Fibroblast of lung (primary cell): ENCODE data around the gene PTPN20. TPM values are rescaled to one million over a fixed set of nuclear protein-coding genes. Genes with fewer than 3 reads are reported as not detected.

Experiments used
- DNase-seq, 2 donors: peaks; one replicate each; pipeline versions ENCODE4 v3.0.0 to v3.0.0-alpha.2; 2010; ENCODE audit warnings: low read depth in 2 of 2
- H2AFZ ChIP-seq: 2 replicates; pipeline ENCODE4 v1.5.1; 2012; ENCODE audit warnings: low read length, control low read depth, inconsistent platforms
- H3K27ac ChIP-seq: 2 replicates; pipeline ENCODE4 v1.5.1; 2011; ENCODE audit warnings: low read length, control low read depth; ENCODE audit not compliant: insufficient read depth
- H3K27me3 ChIP-seq: 2 replicates; pipeline ENCODE4 v1.5.1; 2011; ENCODE audit warnings: mild to moderate bottlenecking, low read length; ENCODE audit not compliant: control insufficient read depth, insufficient read depth
- H3K36me3 ChIP-seq: 2 replicates; pipeline ENCODE4 v1.5.1; 2011; ENCODE audit warnings: low read length; ENCODE audit not compliant: control insufficient read depth, insufficient read depth
- H3K4me1 ChIP-seq: 2 replicates; pipeline ENCODE4 v1.5.1; 2011; ENCODE audit warnings: low read length; ENCODE audit not compliant: control insufficient read depth, insufficient read depth; ENCODE audit errors: extremely low read depth
- H3K4me2 ChIP-seq: 2 replicates; pipeline ENCODE4 v1.5.1; 2011; ENCODE audit warnings: low read length, control low read depth; ENCODE audit not compliant: insufficient read depth; ENCODE audit errors: extremely low read depth
- H3K4me3 ChIP-seq, 4 experiments: fragments of 200-600 bp in 1 of 4; sonication (generic) in 1 of 4; replicated peaks in 1 of 4; 2 replicates each; pipeline ENCODE4 v1.5.1; 2011 to 2016; ENCODE audit warnings: low read length in 4 of 4, low read depth in 3 of 4, mild to moderate bottlenecking in 3 of 4, control low read depth in 2 of 4, inconsistent platforms in 1 of 4, mixed read lengths in 1 of 4; ENCODE audit not compliant: insufficient read depth in 1 of 4; ENCODE audit errors: control extremely low read depth in 1 of 4
- H3K79me2 ChIP-seq: 2 replicates; pipeline ENCODE4 v1.5.1; 2012; ENCODE audit warnings: mild to moderate bottlenecking, low read length, inconsistent platforms; ENCODE audit not compliant: control insufficient read depth, insufficient read depth
- H3K9ac ChIP-seq: 2 replicates; pipeline ENCODE4 v1.5.1; 2011; ENCODE audit warnings: mild to moderate bottlenecking, low read length, control low read depth; ENCODE audit not compliant: insufficient read depth
- H3K9me3 ChIP-seq: 2 replicates; pipeline ENCODE4 v1.5.1; 2012; ENCODE audit warnings: low read depth, low read length; ENCODE audit not compliant: control insufficient read depth, insufficient read depth
- H4K20me1 ChIP-seq: 2 replicates; pipeline ENCODE4 v1.5.1; 2011; ENCODE audit warnings: low read length; ENCODE audit not compliant: control insufficient read depth, insufficient read depth; ENCODE audit errors: extremely low read depth
- CTCF ChIP-seq, 2 donors: IDR thresholded peaks in 1 of 2; conservative IDR thresholded peaks in 1 of 2; 1 replicate in 1 of 2; 2 replicates in 1 of 2; pipeline ENCODE4 v1.5.1; 2011 to 2012; ENCODE audit warnings: low read length in 2 of 2, control low read depth in 1 of 2, inconsistent platforms in 1 of 2, low read depth in 1 of 2, mild to moderate bottlenecking in 1 of 2
- EZH2 ChIP-seq: IDR thresholded peaks from 2 replicates; pipeline ENCODE4 v1.5.1; 2012; ENCODE audit warnings: low read length, control low read depth, mild to moderate bottlenecking; ENCODE audit errors: missing control alignments
- polyA plus RNA-seq, 2 donors: library from polyadenylated mRNA; depleted of rRNA in 1 of 2; stranded (reverse) in 1 of 2; unstranded in 1 of 2; fragments of >200 nt; gene quantifications; 2 replicates each; pipeline ENCODE4 v1.2.1, GENCODE V29; 2011 to 2012; ENCODE audit warnings: missing spikeins in 1 of 2
- total RNA-seq: library from RNA; depleted of rRNA; stranded (reverse); fragments of >200 nt; gene quantifications from 2 replicates; pipeline ENCODE4 v1.2.1, GENCODE V29; 2014

PTPN20 gene
- total and polyA plus RNA-seq, 2 donors (not counting 1 experiment from before 2014, with no cell fraction given), result 0.23 to 0.33 TPM

- no peaks in the 10 kb centered on the region for H3K79me2 ChIP-seq
- no peaks in the 10 kb centered on the region for H4K20me1 ChIP-seq
- no peaks in the 10 kb centered on the region for H3K36me3 ChIP-seq
- no peaks in the 10 kb centered on the region for H3K9me3 ChIP-seq
- H3K4me2 ChIP-seq, result no peak overlapping the region
- no peak overlapping the region for H3K27ac ChIP-seq
- no peak overlapping the region for H3K4me3 ChIP-seq
- no peak for TF ChIP-seq CTCF (conservative IDR thresholded peaks at IDR 0.05 in 1 of 2, IDR thresholded peaks at IDR 0.05 in 1 of 2; ENCODE audit: low read depth in 1 of 2, low read length in 2 of 2)
- TF ChIP-seq EZH2, result no peak
- peaks cover 2% of the 10 kb centered on the region for H3K4me1 ChIP-seq
- H3K9ac ChIP-seq, result no peak overlapping the region
- no peak for DNase-seq
- H2AFZ ChIP-seq, result no peak overlapping the region
- no peaks in the 10 kb centered on the region for H3K27me3 ChIP-seq
These were observed 132.8 kb downstream of the PTPN20 start for GRCh38 chr10:47043928-47044538.

- DNase-seq, result no peak
These were observed 133.5 kb downstream of the PTPN20 start for GRCh38 chr10:47044741-47045140.

GRCh38 chr10:47045331-47045861, 134.2 kb downstream of the PTPN20 start:
- H3K4me3 ChIP-seq, result no peak overlapping the region
- H3K9me3 ChIP-seq, result no peaks in the 10 kb centered on the region
- no peak overlapping the region for H3K27ac ChIP-seq
- H3K36me3 ChIP-seq, result no peaks in the 10 kb centered on the region
- no peaks in the 10 kb centered on the region for H4K20me1 ChIP-seq
- DNase-seq, result no peak
- H3K27me3 ChIP-seq, result no peaks in the 10 kb centered on the region
- no peaks in the 10 kb centered on the region for H3K79me2 ChIP-seq
- H2AFZ ChIP-seq, result no peak overlapping the region
- peaks cover 2% of the 10 kb centered on the region for H3K4me1 ChIP-seq
- H3K4me2 ChIP-seq, result no peak overlapping the region
- H3K9ac ChIP-seq, result no peak overlapping the region
- TF ChIP-seq EZH2, result no peak
- no peak for TF ChIP-seq CTCF (conservative IDR thresholded peaks at IDR 0.05 in 1 of 2, IDR thresholded peaks at IDR 0.05 in 1 of 2; ENCODE audit: low read depth in 1 of 2, low read length in 2 of 2)

More at GRCh38 chr10:47044741-47045140, 133.5 kb downstream of the PTPN20 start:
- no peaks in the 10 kb centered on the region for H3K9me3 ChIP-seq
- H4K20me1 ChIP-seq, result no peaks in the 10 kb centered on the region
- H3K27ac ChIP-seq, result no peak overlapping the region
- no peaks in the 10 kb centered on the region for H3K79me2 ChIP-seq
- H3K27me3 ChIP-seq, result no peaks in the 10 kb centered on the region
- H3K4me2 ChIP-seq, result no peak overlapping the region
- no peak overlapping the region for H2AFZ ChIP-seq
- TF ChIP-seq CTCF (conservative IDR thresholded peaks at IDR 0.05 in 1 of 2, IDR thresholded peaks at IDR 0.05 in 1 of 2; ENCODE audit: low read depth in 1 of 2, low read length in 2 of 2) (no peak), EZH2 (no peak)
- no peaks in the 10 kb centered on the region for H3K36me3 ChIP-seq
- peaks cover 2% of the 10 kb centered on the region for H3K4me1 ChIP-seq
- no peak overlapping the region for H3K9ac ChIP-seq
- H3K4me3 ChIP-seq, result no peak overlapping the region
